Measurements from ENCODE around the gene CUL4A.
"Not testable (repeated sequence)": the region's sequence is repeated elsewhere in the genome, so short reads cannot be mapped to it uniquely, and the experiment has no call there.

DNA sequence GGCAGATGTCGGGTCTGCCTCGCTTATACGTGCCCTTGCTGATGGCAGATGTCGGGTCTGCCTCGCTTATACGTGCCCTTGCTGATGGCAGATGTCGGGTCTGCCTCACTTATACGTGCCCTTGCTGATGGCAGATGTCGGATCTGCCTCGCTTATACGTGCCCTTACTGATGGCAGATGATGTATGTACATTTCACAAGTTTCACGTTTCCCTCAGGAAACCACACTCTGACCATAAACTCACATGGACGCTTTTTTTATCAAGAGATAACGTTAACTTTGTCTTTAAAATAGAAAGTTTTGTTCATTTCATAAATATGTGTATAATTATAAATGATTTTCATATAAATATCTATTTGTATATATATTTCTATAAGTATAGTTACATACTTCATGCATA lies 53.6 kb downstream of the CUL4A start:
- not testable (repeated sequence) for TF ChIP-seq CTCF, POLR2A (IDR thresholded peaks at IDR 0.05)
